ENCODE results near the gene THBS2. TPM values are rescaled to one million over a fixed set of nuclear protein-coding genes. Genes with fewer than 3 reads are reported as not detected.

Gene THBS2
- total RNA-seq, 2 experiments from 2014 or later, result not detected

- Mint-ChIP-seq H3K36me3 (ENCODE audit: low read depth) (no peaks in the 10 kb centered on the region), H3K4me3 (no peak overlapping the region), H3K4me1 (ENCODE audit: low read depth) (no peaks in the 10 kb centered on the region), H3K9me3 (no peaks in the 10 kb centered on the region), H3K27ac (no peak overlapping the region), H3K27me3 (no peaks in the 10 kb centered on the region)
- TF ChIP-seq, protein P1, sequence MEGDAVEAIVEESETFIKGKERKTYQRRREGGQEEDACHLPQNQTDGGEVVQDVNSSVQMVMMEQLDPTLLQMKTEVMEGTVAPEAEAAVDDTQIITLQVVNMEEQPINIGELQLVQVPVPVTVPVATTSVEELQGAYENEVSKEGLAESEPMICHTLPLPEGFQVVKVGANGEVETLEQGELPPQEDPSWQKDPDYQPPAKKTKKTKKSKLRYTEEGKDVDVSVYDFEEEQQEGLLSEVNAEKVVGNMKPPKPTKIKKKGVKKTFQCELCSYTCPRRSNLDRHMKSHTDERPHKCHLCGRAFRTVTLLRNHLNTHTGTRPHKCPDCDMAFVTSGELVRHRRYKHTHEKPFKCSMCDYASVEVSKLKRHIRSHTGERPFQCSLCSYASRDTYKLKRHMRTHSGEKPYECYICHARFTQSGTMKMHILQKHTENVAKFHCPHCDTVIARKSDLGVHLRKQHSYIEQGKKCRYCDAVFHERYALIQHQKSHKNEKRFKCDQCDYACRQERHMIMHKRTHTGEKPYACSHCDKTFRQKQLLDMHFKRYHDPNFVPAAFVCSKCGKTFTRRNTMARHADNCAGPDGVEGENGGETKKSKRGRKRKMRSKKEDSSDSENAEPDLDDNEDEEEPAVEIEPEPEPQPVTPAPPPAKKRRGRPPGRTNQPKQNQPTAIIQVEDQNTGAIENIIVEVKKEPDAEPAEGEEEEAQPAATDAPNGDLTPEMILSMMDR (IDR thresholded peaks at IDR 0.05), result no peak
- DNase-seq (no peak), ATAC-seq (no peak)
- ChIA-PET POLR2A (no interaction called here), CTCF (no interaction called here)
- intact Hi-C loops (cut with micrococcal nuclease), result no loop called here
Observed at GRCh38 chr6:169171016-169171415, 82.6 kb downstream of the THBS2 start.

DNA sequence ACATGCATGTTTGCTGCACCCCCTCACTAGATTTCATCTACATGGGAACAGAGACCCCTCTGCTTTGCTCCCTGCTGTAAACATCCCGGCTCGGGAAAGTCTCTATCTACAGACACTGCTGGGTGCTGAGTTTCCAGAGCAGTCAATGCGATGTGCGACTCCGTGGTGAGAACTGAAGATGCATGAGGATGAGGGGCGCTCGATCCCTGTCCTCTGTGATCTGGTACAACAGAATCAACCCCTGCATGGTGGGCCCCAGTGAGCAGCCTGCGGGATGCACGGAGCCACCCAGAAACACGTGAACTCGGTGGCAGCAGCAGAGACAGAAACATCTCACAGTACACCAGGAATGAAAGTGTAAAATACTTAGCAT is 83.1 kb downstream of the THBS2 start:
- H3K4me1 Mint-ChIP-seq (ENCODE audit: low read depth), result no peaks in the 10 kb centered on the region
- no peak for ATAC-seq
- intact Hi-C loops (cut with micrococcal nuclease), result no loop called here
- no peak for DNase-seq
- ChIA-PET CTCF (no interaction called here), POLR2A (no interaction called here)
- no peaks in the 10 kb centered on the region for H3K36me3 Mint-ChIP-seq (ENCODE audit: low read depth)
- H3K4me3 Mint-ChIP-seq, result no peak overlapping the region
- no peak overlapping the region for H3K27ac Mint-ChIP-seq
- TF ChIP-seq, protein P1 (IDR thresholded peaks at IDR 0.05), result no peak
- no peaks in the 10 kb centered on the region for H3K9me3 Mint-ChIP-seq
- H3K27me3 Mint-ChIP-seq, result no peaks in the 10 kb centered on the region

GRCh38 chr6:169169941-169170582 is 83.6 kb downstream of the THBS2 start:
- TF ChIP-seq, protein P1 (IDR thresholded peaks at IDR 0.05), result no peak
- H3K9me3 Mint-ChIP-seq, result no peaks in the 10 kb centered on the region
- DNase-seq (no peak), ATAC-seq (no peak)
- ChIA-PET CTCF (no interaction called here), POLR2A (no interaction called here)
- H3K27me3 Mint-ChIP-seq, result no peaks in the 10 kb centered on the region
- no peaks in the 10 kb centered on the region for H3K4me1 Mint-ChIP-seq (ENCODE audit: low read depth)
- H3K27ac Mint-ChIP-seq, result no peak overlapping the region
- H3K4me3 Mint-ChIP-seq, result no peak overlapping the region
- intact Hi-C loops (cut with micrococcal nuclease), result no loop called here
- no peaks in the 10 kb centered on the region for H3K36me3 Mint-ChIP-seq (ENCODE audit: low read depth)

GRCh38 chr6:169169375-169169774 is 84.3 kb downstream of the THBS2 start:
- no peak overlapping the region for H3K4me3 Mint-ChIP-seq
- ATAC-seq (no peak), DNase-seq (no peak)
- CTCF ChIA-PET, result no interaction called here
- intact Hi-C loops (cut with micrococcal nuclease), result no loop called here
- no peaks in the 10 kb centered on the region for H3K36me3 Mint-ChIP-seq (ENCODE audit: low read depth)
- no peaks in the 10 kb centered on the region for H3K4me1 Mint-ChIP-seq (ENCODE audit: low read depth)
- no peak overlapping the region for H3K27ac Mint-ChIP-seq
- H3K27me3 Mint-ChIP-seq, result no peaks in the 10 kb centered on the region
- no peaks in the 10 kb centered on the region for H3K9me3 Mint-ChIP-seq
- TF ChIP-seq, protein P1 (IDR thresholded peaks at IDR 0.05), result no peak
- POLR2A ChIA-PET, result no interaction called here

DNA sequence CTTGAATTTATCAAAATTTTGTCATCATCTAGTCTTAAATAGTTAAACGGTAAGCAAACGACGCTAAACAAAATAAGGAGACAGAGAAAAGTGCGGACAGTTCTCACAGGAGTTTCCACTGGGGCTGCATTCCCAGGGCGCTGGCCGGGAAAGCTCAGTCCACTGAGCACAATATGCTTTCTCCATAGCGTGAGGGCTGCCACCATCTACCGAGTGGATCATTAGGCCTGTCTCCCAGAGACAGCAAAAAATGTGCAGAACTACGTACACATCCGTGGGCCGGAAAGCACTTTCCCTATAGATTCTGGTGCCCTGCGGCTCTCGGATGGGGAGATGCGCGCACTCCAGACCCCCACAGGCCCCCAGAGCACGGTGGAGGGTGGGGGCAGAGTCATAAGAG is 84.9 kb downstream of the THBS2 start:
- H3K4me1 Mint-ChIP-seq (ENCODE audit: low read depth), result no peaks in the 10 kb centered on the region
- no peaks in the 10 kb centered on the region for H3K27me3 Mint-ChIP-seq
- no peak for DNase-seq
- ATAC-seq, result no peak
- TF ChIP-seq, protein P1 (IDR thresholded peaks at IDR 0.05), result no peak
- H3K36me3 Mint-ChIP-seq (ENCODE audit: low read depth), result no peaks in the 10 kb centered on the region
- H3K27ac Mint-ChIP-seq, result no peak overlapping the region
- intact Hi-C loops (cut with micrococcal nuclease), result no loop called here
- no peak overlapping the region for H3K4me3 Mint-ChIP-seq
- ChIA-PET POLR2A (interaction anchor here (0.6 kb wide), 1 partner anchor 85 kb away, joined by 3 read pairs; no protein-coding TSS in a partner anchor), CTCF (no interaction called here)
- H3K9me3 Mint-ChIP-seq, result no peaks in the 10 kb centered on the region
